Colonic mucosa (tissue), 4 donors: ENCODE data around the gene SND1. TPM values are rescaled to one million over a fixed set of nuclear protein-coding genes. Genes with fewer than 3 reads are reported as not detected.

Experiments
- DNase-seq: peaks from one replicate; pipeline ENCODE4 v3.0.0-alpha.2; 2020
- H3K27ac ChIP-seq: fragments of 200-600 bp; one replicate; pipeline ENCODE4 v1.8.0; 2021
- H3K27me3 ChIP-seq: fragments of 200-600 bp; one replicate; pipeline ENCODE4 v1.8.0; 2021
- H3K36me3 ChIP-seq: fragments of 200-600 bp; one replicate; pipeline ENCODE4 v1.8.0; 2021
- H3K4me1 ChIP-seq: fragments of 200-600 bp; one replicate; pipeline ENCODE4 v1.8.0; 2021; ENCODE audit warnings: mild to moderate bottlenecking
- H3K4me3 ChIP-seq: fragments of 200-600 bp; one replicate; pipeline ENCODE4 v1.8.0; 2021
- H3K9ac ChIP-seq, 2 donors: one replicate each; pipeline ENCODE4 v1.7.0; 2013; ENCODE audit warnings: control low read depth in 2 of 2, low read depth in 2 of 2, low read length in 2 of 2
- H3K9me3 ChIP-seq: fragments of 200-600 bp; one replicate; pipeline ENCODE4 v1.8.0; 2021
- CTCF ChIP-seq: fragments of 200-600 bp; IDR thresholded peaks from one replicate; pipeline ENCODE4 v1.8.0; 2022; ENCODE audit warnings: antibody characterized with exemption, mild to moderate bottlenecking
- intact Hi-C: fragments of 100-400 bp; cut with DNase I; formaldehyde crosslinking; loops from one replicate; pipeline ENCODE4 v1.14.1; 2022
- total RNA-seq, 2 donors: library from RNA; stranded (reverse); fragmentation: NEBNext Ultra II Directional in 1 of 2; extraction: Animal tissue kit (Norgen Biotek cat#: 25700) in 1 of 2; gene quantifications; one replicate each; pipeline ENCODE4 v1.2.1, GENCODE V29; 2021
- donor health status: healthy.
- donor health status: DM: no; HTN: no; CAD: no.
- donor health status: DM: no; HTN: no; CAD: no.

The SND1 gene
- total RNA-seq, 2 donors from 2014 or later = 134 to 163 TPM

- Histone ChIP-seq H3K27ac (no peak overlapping the region), H3K4me3 (no peak overlapping the region), H3K9me3 (no peaks in the 10 kb centered on the region), H3K36me3 (no peaks in the 10 kb centered on the region), H3K4me1 (no peaks in the 10 kb centered on the region), H3K9ac (no peak overlapping the region), H3K27me3 (no peaks in the 10 kb centered on the region)
- TF ChIP-seq CTCF = no peak
- intact Hi-C loops = no loop called here
- DNase-seq = no peak
These were observed 124.9 kb downstream of the SND1 start for GRCh38 chr7:127776776-127777386.

- H3K9me3 ChIP-seq = no peaks in the 10 kb centered on the region
- no peak for TF ChIP-seq CTCF
- no peaks in the 10 kb centered on the region for H3K27me3 ChIP-seq
- H3K4me1 ChIP-seq = no peaks in the 10 kb centered on the region
- intact Hi-C loops = no loop called here
- no peak overlapping the region for H3K4me3 ChIP-seq
- no peak for DNase-seq
- no peak overlapping the region for H3K9ac ChIP-seq
- no peaks in the 10 kb centered on the region for H3K36me3 ChIP-seq
- H3K27ac ChIP-seq = no peak overlapping the region
These were observed 128.5 kb downstream of the SND1 start for GRCh38 chr7:127780489-127780888.

- Histone ChIP-seq H3K9me3 (no peaks in the 10 kb centered on the region), H3K4me1 (no peaks in the 10 kb centered on the region), H3K27me3 (no peaks in the 10 kb centered on the region), H3K9ac (no peak overlapping the region), H3K36me3 (no peaks in the 10 kb centered on the region), H3K27ac (no peak overlapping the region), H3K4me3 (no peak overlapping the region)
- intact Hi-C loops = no loop called here
- DNase-seq = no peak
- no peak for TF ChIP-seq CTCF
These were observed 129.1 kb downstream of the SND1 start for GRCh38 chr7:127781081-127781480.

- Histone ChIP-seq H3K27me3 (no peaks in the 10 kb centered on the region), H3K4me3 (no peak overlapping the region), H3K9ac (no peak overlapping the region), H3K9me3 (no peaks in the 10 kb centered on the region), H3K27ac (no peak overlapping the region), H3K36me3 (no peaks in the 10 kb centered on the region), H3K4me1 (no peaks in the 10 kb centered on the region)
- TF ChIP-seq CTCF = no peak
- intact Hi-C loops = no loop called here
- no peak for DNase-seq
These were observed 130.1 kb downstream of the SND1 start for GRCh38 chr7:127782075-127782474.

GRCh38 chr7:127782654-127783559, 130.9 kb downstream of the SND1 start:
- H3K27me3 ChIP-seq = no peaks in the 10 kb centered on the region
- TF ChIP-seq CTCF = no peak
- H3K9me3 ChIP-seq = no peaks in the 10 kb centered on the region
- intact Hi-C loops = no loop called here
- H3K4me1 ChIP-seq = no peaks in the 10 kb centered on the region
- H3K27ac ChIP-seq = no peak overlapping the region
- no peaks in the 10 kb centered on the region for H3K36me3 ChIP-seq
- no peak overlapping the region for H3K9ac ChIP-seq
- H3K4me3 ChIP-seq = no peak overlapping the region
- DNase-seq = no peak
